HG02840 (cell line): Measurements from ENCODE around the gene IFRD1.

Source experiments
- ATAC-seq: cut with Tn5 transposase; IDR thresholded peaks from one replicate; pipeline ENCODE4 v1.9.1; 2021; ENCODE audit warnings: mild to moderate bottlenecking, moderate library complexity, moderate number of reproducible peaks; ENCODE audit not compliant: unreplicated experiment, low FRiP score

The IFRD1 gene

DNA sequence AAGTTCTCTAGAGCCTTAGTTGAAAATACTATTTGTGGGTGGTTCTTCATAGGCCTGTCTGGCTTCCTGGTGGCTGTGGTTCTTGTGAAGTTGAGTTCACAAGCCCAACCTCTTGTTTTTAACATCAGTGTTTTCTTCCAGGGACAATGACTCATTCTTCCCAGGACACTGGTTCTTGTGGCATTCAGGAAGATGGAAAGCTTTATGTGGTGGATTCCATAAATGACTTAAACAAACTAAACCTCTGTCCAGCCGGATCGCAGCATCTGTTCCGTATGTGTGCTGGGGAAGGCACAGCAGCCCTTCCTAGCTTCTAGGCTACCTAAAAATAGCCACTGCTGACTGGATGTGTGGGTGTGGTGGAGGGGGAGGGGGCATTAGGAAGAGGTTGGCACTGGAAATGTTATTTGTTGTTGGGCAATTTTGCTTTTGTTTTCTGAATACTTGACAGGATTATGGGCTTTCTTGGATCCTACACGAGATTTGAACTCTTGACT, 34.5 kb downstream of the IFRD1 start:
- no peak for ATAC-seq

DNA sequence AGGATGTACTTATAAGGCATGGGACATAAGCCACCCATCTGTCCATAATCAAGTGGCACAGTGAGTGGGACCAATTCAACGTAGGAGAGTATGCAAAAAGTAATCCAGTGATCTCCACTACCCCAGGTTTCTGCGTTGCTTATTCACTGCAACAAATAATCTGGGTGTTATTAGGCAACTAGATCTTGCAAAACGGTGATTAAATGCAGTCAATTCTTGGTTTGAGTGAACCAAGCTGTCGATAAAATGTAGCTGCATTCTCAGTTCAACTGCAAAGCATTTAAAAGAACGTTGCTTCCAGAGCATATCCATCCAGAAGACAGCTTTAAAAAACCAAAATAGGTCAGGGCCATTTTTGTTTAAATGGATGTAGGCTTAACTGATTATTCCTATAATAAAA, 35.5 kb downstream of the IFRD1 start:
- ATAC-seq, result no peak

DNA sequence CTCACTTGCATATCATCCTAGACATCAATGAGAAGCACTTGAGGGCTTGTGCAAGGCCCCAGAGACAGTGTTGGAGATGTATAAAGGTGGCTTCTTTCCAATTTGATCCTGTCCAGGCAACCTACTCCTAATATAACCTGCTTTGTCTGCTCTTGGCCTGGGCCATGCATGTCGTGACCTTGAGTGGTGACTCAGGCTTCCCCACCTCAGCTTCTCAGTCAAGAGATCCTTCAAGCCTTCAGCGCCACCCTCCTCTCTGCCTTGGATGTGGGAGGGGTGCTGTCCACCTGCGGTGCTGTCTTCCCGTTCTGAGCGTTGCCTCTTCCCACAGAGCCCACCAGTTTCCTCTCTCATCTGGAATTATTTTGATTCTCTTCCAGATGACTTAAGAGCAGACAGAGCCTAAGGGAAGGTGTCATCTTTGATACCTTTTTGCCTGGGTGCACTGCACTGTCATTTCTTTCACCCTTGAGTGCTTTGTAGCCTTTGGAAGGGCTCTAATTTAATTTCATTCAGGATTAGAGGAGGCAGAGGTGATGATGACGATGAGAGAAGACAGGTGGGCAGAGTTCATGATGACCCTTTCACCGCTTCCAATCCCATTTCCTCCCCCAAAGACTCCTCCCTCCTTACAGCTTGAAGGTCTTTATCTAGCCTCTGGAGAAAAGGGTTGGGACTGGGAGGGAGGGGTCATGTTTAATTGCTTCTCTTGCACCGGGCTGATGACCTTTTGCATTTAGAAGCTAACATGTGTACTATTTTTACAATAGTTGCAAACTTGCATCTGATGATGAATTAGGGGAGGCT, 37.4 kb downstream of the IFRD1 start:
- ATAC-seq, result no peak

DNA sequence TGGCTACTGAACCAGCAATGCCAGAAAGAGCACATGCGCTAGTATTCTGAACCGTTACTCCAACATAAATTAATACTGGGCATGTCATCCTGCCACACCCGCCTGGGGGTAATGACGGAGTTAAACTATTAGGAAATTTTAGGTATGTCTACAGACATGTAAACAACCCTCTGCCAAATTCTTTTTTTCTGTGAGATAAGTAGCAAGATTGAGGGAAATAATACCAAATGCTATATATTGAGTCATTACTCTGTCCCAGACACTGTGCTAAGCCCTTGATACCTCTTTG, 37.9 kb downstream of the IFRD1 start:
- no peak for ATAC-seq

DNA sequence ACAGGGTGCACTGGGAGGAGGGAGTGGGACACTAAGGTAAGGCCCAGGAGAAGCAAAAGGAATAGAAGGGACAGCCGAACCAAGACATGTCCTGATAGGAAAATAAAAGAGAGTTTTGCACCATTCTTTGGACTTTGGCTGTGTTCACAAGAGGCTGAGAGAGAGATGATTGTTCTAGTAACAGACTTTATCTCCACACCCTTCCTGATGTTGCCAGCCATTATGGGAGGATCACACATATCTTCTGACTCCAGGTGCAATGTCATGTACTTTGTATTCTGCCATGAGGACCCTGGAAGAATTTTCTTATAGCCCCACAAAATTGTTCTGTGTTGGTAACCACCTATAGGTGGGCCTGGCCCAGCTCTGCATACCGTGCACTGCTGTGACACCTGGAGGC, 41.9 kb downstream of the IFRD1 start:
- ATAC-seq, result no peak

DNA sequence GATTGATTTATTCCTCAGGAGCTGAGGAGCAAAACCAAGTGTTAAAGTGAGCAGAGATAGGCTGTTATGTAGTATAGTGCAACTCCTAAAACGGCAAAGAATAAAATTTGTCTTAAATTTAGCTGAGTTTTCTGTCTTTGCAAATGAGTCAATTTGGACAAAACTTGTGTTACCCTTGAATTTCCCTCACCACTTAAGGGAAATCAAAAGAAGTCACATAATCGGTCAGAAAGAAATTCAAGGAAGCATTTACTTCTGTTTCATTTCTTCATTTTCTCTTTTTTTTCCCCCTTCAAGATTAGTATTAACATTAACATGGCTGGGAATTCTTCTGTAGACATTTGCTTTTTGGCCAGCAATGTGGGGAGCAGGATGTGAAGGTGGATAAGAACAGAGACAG, 44.4 kb downstream of the IFRD1 start:
- ATAC-seq, result no peak

DNA sequence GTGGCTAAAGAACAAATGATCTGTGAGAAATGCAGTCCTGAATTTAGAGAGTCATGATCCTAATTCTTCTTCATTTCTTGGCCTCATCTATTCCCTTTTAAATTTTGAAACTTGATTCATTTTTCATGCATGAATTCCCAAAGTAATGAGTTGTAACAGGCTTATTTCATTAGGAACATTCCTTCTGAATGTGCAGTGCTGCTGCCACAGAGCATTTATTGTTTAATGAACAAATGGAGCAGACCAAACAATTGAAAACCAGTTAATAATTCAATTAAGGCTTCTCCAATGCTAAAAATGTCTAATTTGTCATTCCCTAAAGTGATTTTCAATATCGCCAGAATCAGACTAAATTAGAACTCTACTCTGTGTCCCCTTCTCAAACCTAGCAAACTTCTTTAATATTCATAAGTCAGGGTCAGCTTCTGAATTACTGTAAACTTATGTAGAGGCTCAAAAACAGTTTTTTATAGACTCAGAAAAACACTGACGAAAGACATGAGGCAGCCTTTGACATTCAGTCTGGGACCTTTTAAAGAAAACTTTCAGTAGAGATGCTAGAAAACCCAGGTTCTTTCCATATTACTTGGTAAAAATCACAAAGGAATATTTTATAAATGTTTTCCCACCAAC, 45.0 kb downstream of the IFRD1 start:
- ATAC-seq, result no peak

DNA sequence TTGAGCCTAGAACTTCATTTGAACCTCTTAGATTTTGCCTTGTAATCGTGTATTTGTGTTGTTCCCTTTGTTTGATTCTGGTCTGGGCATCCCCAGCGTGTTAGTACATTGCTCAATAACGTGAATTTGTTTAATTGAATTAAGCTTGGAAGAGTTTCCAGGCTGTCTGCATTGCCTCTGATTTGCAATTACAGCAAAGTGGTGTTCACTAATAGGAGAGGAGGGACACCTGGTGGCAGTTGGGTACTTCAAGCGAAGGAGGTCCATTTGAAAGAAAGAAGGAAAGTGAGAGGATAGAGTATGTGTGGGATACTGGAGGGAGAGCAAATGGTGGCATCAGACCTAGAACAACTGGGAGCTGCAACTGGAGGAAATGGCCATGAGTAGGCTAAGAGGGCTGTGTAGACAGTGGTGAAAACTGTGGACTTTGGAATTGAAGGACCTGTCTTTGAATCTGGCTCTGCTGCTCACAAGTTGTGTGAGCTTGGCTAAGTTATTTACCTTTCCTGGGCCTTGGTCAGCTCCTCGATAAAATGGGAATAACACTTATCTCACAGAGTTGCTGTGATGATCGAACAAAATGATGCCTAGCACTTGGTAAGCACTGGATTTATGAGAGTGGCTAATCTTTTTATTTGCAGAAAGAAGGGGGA, 45.7 kb downstream of the IFRD1 start:
- ATAC-seq, result no peak

DNA sequence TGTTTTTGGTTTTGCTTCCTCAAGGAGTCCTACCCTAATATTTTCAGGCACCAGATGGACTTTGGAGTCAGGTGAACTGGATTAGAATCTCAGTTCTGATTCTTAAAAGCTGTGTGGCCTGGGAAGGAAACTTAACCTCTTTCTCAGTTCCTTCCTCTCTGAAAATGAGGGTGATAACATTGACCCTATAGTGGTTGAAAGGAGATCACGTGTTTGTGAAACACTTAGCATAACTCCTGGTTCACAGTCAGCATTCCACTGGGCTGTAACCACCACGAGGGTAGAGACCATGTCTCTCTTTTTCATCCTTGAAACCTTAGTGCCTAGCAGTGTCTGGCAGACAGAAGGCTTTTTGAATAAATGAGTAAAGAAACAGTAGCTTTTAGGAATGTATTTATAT, 47.2 kb downstream of the IFRD1 start:
- ATAC-seq, result no peak

DNA sequence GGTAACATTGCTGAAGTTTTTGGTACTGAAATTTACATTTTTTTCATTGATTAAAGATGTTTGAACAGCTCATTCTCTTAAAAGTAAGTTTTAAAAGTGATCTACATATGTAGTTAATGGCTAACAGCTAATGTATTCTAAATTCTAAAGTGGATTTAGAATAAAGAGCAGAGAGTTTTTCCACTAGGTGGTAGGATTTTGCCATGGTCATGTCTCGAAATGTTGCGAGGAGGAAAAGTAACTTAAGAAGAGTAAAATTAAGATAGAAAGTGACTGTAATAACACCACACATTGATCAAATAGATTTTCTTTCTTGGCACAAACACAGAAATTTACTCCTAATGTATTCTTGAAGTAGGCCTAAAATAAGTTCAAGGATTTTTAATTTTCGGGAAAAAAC, 50.4 kb downstream of the IFRD1 start:
- ATAC-seq, result no peak

DNA sequence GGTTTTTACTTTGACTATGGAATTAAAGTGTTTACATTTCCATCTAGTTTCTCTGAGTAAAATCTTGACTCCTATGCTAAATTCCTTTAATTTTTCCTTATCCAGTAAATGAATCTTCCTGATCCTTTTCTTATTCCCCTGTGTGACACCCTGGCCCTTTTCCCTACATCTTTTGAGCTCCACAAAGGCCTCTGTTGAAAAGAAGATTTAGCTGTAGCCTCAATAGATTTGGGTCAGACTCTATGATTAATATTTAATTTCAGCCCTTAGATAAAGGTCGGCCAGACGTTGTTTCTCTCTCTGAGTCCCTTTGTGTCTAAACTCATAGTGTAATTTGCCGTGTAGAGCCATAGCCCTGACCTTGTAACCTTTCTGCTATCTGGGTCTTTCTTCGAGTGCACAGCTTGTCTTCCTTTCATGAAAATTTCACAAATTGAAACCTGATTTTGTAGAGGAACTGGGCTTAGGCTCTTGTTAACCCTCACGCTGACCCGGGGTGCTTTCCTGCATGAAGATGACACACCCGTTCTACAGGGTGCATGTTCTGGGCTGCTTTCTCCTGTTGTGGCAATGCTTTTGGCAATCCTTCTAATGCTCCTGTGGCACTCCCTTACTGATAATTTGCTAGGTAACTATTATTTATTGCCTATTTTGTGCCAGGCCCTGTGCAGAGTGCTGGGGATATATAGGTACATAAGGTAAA, 51.7 kb downstream of the IFRD1 start:
- ATAC-seq, result no peak

DNA sequence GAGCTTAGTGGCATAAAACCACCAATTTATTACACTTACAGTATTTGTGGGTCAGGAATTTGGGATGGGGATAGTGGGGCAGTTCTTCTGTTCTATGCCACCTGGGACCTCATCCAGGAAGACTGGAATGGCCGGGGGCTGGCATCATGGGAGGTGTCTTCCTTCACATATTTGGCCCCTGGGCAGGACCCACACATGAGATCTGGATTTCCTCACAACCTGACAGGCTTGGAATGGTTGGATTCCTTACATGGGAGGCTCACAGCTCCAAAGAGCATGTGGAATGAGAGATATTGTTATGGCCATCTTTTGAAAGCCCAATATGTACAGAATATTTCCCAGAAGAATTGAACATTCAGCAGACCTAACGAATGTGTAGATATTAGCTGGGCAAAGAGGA, 52.4 kb downstream of the IFRD1 start:
- no peak for ATAC-seq

DNA sequence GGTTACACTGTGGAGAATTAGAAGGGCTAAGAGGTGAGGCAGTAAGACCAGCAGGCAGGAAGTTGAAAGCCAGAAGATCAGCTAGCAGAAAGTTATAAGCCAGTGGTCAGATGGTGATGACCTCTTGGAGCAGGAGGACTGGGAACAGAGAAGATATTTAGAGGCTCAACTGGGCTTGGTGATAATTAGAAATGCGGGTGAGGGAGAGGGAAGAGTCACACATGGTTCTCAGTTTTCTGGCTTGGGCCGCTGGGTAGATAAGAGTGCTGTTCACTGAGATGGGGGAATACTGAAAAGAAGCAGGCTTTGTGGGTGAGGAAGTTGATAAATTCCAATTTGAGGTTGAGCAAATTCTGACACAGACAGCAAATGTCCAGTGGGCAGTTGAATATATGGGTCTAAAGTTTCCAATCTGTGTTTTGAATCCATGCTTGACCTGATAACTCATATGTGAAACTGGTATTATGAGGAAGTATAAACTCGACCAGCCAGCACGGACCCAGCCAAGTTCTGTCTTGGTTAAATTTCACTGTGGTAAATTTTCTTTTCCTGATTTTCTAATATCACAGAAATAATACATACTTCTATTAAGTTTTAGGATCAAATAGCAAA, 53.2 kb downstream of the IFRD1 start:
- ATAC-seq, result no peak

DNA sequence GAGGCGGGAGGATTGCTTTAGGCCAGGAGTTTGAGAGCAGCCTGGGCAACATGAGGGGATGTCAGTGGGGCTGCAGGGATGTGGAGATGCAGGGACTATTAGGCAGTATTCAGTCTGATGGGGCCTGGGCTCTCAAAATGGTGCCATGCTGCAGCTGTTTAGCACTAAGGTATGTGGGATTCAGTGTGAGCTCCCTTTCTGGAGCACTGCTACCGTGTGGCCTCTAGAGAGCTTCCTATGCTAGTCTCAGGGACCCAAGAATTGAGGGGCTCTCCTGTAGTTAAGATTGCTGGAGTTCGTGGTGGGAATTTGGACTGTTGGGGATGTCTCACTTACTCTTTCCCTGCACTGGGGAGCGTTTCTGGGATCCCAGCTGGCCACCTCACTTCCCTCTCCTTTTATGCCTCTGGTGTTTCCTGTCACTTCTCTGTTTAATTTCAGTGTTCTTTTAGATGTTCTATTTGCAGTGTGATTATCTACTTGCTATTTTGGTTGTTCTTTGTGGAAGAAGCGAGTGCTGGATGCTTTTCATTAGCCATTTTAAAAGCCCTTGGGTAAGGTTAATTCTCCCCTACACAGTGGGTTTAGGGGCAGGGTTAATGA, 53.9 kb downstream of the IFRD1 start:
- no peak for ATAC-seq

DNA sequence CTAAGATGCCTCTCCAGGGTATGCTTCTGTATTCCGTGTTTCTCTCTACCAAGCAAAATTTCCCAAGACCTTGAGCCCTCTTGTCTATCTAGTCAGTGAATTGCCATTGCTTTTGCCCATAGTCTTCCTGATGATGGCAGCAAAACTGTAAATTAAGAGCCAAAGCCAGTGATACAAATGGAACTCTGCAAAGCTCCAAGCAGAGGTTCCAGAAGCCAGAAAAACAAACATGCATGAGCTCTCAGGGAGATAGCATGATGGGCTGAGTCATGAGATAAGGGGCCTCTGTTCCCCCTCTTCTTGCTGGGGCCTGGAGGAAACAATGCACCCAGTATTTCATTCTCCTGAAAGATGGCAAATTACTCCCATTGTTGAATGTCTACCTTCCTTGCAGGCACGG, 55.2 kb downstream of the IFRD1 start:
- ATAC-seq, result no peak

DNA sequence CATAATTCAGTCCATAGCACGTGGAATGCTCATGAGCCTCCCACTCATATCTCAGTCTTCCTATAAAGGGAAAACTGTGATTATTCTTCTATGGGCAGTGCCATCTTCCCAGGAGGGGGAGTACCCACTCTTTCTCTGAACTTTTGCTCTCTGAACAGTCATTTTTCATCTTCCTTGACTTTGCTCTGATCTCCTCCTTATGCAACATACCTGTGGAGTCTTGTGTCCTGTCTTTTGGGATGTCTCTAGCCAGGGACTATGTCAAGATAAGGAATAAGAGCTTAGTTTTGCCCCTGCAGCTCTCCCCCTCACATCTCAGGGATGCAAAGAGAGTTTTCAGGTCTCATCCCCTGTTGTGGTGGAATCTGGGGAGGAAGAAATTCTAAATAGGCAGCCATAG, 58.1 kb downstream of the IFRD1 start:
- ATAC-seq, result no peak

DNA sequence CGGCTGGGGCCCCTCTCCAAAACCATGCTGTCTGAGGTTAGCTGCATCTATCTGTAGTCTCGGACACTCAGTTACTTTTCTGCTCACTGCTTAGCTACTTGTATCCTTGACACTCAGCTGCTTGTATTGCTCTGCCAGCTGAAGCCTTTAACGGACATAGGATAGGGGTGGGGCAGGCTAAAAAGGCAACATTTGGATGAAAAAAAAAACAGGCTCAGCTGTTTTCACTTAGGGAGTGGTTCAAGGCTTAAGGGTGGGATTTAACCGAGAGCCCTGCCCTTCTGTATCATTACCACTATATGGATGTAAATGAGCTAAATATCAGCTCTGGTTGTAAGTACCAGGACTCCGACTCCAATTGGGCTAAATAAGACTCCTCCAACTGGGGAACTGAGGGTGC, 59.1 kb downstream of the IFRD1 start:
- ATAC-seq, result no peak

DNA sequence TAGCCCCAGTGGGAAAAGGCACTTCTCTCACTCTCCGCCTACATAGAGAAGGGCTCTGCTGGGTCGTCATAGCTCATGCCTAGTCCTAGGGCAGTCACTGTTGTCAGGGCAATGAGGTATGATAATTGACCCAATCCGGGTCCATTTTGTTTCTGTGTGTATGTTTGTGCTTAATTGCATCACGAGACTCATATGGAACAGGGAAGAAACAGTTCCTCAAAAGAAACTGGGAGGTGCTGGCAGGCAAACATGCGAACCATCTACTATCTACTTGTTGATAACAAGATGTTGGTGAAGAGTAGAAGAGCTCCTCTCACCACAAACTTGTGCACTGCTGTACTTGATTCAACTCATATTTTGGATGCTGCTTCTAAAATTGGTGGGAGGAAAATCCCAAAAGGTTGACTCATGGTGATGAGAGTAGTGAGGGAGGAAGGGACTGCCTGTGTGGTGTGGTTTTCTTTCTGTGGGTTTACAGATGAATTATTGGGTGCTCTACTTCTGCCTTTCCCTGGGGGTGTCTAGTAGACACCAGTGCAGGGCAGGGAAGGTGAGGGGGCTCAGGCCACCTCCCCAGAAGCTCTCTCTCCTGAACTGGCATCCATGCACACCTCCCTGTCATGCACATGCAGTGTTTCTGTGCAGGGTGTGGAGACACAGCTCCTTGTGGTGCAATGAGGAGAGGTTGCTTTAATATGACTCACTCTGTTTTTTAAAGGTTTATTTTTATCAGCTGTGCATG, 59.9 kb downstream of the IFRD1 start:
- peak; percentile 47 for ATAC-seq

DNA sequence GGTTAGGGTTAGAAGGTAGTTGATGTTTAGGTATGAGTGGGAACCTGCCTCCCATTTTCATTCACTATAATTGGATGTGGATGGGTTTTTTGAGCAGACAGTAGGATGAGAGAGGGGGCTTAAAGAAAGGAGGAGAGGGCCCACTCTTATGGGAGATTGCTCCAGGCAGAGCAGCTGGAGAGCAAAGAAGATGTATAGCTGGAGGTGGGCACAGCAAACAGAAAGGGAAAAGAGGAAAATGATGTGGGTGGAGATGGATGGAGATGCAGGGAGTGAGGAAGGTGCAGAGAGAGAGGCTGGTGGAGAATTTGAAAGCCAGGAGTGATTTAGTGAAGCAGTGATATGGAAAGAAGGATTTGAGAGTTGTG, 60.5 kb downstream of the IFRD1 start:
- ATAC-seq, result no peak
